MCF 10A (cell line): ENCODE results near the gene GSTT2. TPM values are rescaled to one million over a fixed set of nuclear protein-coding genes. Genes with fewer than 3 reads are reported as not detected.
"Not testable (repeated sequence)": the region's sequence is repeated elsewhere in the genome, so short reads cannot be mapped to it uniquely, and the experiment has no call there.

Experiments
- BruUV-seq: library from RNA; stranded (reverse); fragments of 400-500 nt; replicated peaks from 2 replicates; lab custom pipeline; 2021; lab: Mats Ljungman, UMichigan
- CTCF ChIA-PET: fragments of 300-600 bp; sonication (Branson Sonifier 250); formaldehyde crosslinking; extraction: SDS; loops from one replicate; lab custom pipeline; 2021; ENCODE audit warnings: antibody characterized with exemption, inconsistent platforms; lab: Yijun Ruan, JAX
- POLR2A ChIA-PET: fragments of 300-600, 350-650 bp; sonication (Branson Sonifier 250); formaldehyde crosslinking; extraction: SDS; loops from one replicate; lab custom pipeline; 2020; ENCODE audit warnings: antibody characterized with exemption, inconsistent platforms; lab: Yijun Ruan, JAX
- DNase-seq: peaks from one replicate; pipeline ENCODE4 v3.0.0-alpha.2; 2018; ENCODE audit not compliant: unreplicated experiment
- H3K27ac Mint-ChIP-seq: one replicate; pipeline ENCODE4 v1.8.0; 2022; ENCODE audit warnings: mild to moderate bottlenecking, low read depth, mixed read lengths; ENCODE audit not compliant: unreplicated experiment
- H3K27me3 Mint-ChIP-seq: one replicate; pipeline ENCODE4 v1.8.0; 2022; ENCODE audit warnings: mixed read lengths; ENCODE audit not compliant: insufficient read depth, unreplicated experiment
- H3K36me3 Mint-ChIP-seq: one replicate; pipeline ENCODE4 v1.8.0; 2022; ENCODE audit warnings: mild to moderate bottlenecking, moderate library complexity, mixed read lengths; ENCODE audit not compliant: insufficient read depth, unreplicated experiment
- H3K4me1 Mint-ChIP-seq: one replicate; pipeline ENCODE4 v1.8.0; 2022; ENCODE audit warnings: mixed read lengths; ENCODE audit not compliant: insufficient read depth, unreplicated experiment
- H3K4me3 Mint-ChIP-seq: one replicate; pipeline ENCODE4 v1.8.0; 2022; ENCODE audit warnings: mild to moderate bottlenecking, moderate library complexity, mixed read lengths; ENCODE audit not compliant: unreplicated experiment
- H3K9me3 Mint-ChIP-seq: one replicate; pipeline ENCODE4 v1.8.0; 2022; ENCODE audit warnings: mixed read lengths; ENCODE audit not compliant: unreplicated experiment
- intact Hi-C: fragments of 100-400 bp; cut with micrococcal nuclease; formaldehyde crosslinking; loops from 2 replicates; pipeline ENCODE4 v1.14.1; 2022
- total RNA-seq: library from RNA; stranded (reverse); gene quantifications from 2 replicates; pipeline ENCODE4 v1.2.3, GENCODE V29; 2022
- TF ChIP-seq, protein P1 (sequence below): fragments of 200-600 bp; IDR thresholded peaks from one replicate; pipeline ENCODE4 v1.8.0; 2022; ENCODE audit warnings: antibody characterized with exemption, mild to moderate bottlenecking; ENCODE audit not compliant: unreplicated experiment

The GSTT2 gene
- total RNA-seq, 1 experiment from 2014 or later = not detected

DNA sequence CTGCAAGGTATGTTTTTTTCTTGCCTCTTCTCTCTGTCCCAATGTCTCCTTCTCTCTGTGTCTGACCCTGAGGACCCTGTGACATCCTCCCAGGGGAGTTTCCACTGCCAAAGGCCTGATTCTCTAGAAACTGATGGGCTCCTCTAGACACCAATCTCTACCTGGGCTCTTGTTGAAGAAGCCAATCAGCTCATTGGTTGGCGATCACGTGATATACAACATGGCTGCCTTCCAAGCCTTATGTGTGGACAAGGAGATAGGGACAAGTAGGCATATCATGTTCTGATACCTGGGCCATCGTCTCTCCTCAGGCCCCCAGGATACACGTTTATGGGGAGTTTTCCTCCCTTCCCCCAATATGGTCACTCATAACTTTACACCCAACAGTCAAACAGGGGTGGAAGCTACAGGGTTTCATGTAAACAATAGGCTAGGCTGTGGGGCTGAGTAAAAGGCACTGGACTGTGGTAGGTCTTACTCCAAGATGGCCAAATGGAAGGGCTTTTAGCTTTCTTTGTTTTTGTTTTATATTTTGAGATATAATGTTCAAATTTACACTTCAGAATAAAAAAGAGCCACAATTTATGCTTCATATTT, 13.7 kb downstream of the GSTT2 start:
- CTCF ChIA-PET = interaction anchor here (0.7 kb wide), 1 partner anchor 84 kb away, joined by 3 read pairs; no protein-coding TSS in a partner anchor
- DNase-seq = not testable (repeated sequence)

DNA sequence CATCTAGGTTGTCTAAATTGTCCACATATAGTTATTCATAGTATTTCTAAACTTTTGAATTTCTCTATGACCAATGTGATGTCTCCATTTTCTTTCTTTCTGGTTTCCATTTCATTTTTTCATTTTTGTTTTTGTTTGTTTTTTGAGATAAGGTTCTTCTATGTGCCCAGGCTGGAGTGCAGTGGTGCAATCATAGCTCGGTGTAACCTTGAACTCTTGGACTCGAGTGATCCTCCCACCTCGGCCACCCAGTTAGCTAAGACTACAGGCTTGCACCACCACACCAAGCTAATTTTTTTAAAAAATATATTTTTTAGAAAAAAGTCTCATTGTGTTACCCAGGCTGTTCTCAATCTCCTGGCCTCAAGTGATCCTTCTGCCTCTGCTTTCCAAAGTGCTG, 17.2 kb downstream of the GSTT2 start:
- no TSS peak for BruUV-seq
- ChIA-PET POLR2A (interaction anchor here (2.7 kb wide), 1 partner anchor 13 kb away, joined by 7 read pairs; the partner anchor contains the start of gene CABIN1), CTCF (no interaction called here)
- H3K36me3 Mint-ChIP-seq = no peaks in the 10 kb centered on the region
- TF ChIP-seq, protein P1, sequence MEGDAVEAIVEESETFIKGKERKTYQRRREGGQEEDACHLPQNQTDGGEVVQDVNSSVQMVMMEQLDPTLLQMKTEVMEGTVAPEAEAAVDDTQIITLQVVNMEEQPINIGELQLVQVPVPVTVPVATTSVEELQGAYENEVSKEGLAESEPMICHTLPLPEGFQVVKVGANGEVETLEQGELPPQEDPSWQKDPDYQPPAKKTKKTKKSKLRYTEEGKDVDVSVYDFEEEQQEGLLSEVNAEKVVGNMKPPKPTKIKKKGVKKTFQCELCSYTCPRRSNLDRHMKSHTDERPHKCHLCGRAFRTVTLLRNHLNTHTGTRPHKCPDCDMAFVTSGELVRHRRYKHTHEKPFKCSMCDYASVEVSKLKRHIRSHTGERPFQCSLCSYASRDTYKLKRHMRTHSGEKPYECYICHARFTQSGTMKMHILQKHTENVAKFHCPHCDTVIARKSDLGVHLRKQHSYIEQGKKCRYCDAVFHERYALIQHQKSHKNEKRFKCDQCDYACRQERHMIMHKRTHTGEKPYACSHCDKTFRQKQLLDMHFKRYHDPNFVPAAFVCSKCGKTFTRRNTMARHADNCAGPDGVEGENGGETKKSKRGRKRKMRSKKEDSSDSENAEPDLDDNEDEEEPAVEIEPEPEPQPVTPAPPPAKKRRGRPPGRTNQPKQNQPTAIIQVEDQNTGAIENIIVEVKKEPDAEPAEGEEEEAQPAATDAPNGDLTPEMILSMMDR = no peak
- no peak for DNase-seq
- no peaks in the 10 kb centered on the region for H3K4me1 Mint-ChIP-seq
- intact Hi-C loops = no loop called here
- H3K27ac Mint-ChIP-seq = no peak overlapping the region
- no peaks in the 10 kb centered on the region for H3K9me3 Mint-ChIP-seq
- no peaks in the 10 kb centered on the region for H3K27me3 Mint-ChIP-seq
- no peak overlapping the region for H3K4me3 Mint-ChIP-seq

More for the DNA sequence above, 13.7 kb downstream of the GSTT2 start:
- H3K4me1 Mint-ChIP-seq, H3K9me3 Mint-ChIP-seq, BruUV-seq, H3K27ac Mint-ChIP-seq, H3K36me3 Mint-ChIP-seq, H3K4me3 Mint-ChIP-seq, H3K27me3 Mint-ChIP-seq, intact Hi-C loops: not testable (repeated sequence)
- POLR2A ChIA-PET = interaction anchor here (1.2 kb wide), 1 partner anchor 10 kb away, joined by 3 read pairs; no protein-coding TSS in a partner anchor

DNA sequence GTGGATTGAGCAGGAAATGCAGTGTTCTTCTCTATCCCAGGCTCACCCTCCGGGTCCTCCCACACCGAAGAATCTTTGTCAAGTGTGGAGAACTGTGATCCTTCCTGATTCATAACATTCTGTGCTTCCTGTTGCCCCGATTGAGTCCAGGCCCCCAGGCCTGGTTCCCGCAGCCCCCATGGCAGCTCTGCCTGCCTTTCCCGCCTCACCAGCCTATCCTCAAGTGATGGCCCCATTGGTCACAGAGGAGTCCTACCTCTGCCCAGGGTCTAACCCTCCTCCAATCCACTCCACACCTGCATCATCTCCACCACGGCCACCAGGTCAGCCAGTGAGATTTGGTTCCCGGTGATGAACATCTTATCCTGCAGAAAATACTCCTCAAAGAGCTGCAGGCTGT, 19.8 kb downstream of the GSTT2 start:
- H3K36me3 Mint-ChIP-seq, BruUV-seq, DNase-seq, H3K27ac Mint-ChIP-seq, H3K4me1 Mint-ChIP-seq, CTCF ChIA-PET, H3K9me3 Mint-ChIP-seq, H3K27me3 Mint-ChIP-seq, intact Hi-C loops, H3K4me3 Mint-ChIP-seq, POLR2A ChIA-PET: not testable (repeated sequence)

DNA sequence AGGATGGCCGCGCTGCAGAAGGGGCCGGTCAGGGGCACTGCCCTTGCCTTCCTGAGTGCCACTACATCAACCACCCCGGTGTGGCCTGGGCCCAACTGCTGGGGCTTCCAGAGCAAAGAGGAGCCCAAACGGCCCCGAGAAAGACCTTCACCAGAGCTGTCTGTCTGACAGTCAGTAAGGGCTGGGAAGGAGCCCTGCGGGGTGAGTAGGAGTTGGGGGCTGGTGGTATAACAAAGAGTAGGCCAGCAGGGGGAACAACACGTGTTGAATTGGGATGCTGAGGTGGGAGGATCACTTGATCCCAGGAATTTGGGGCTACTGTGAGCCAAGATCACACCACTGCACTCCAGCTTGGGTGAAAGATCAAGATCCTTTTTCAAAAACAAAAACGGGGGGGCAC, 21.4 kb downstream of the GSTT2 start:
- Mint-ChIP-seq H3K4me1 (no peaks in the 10 kb centered on the region), H3K27me3 (no peaks in the 10 kb centered on the region), H3K36me3 (no peaks in the 10 kb centered on the region), H3K9me3 (no peaks in the 10 kb centered on the region), H3K27ac (no peak overlapping the region), H3K4me3 (no peak overlapping the region)
- CTCF ChIA-PET = no interaction called here
- no peak for DNase-seq
- intact Hi-C loops = no loop called here
- no TSS peak for BruUV-seq
- POLR2A ChIA-PET = no interaction called here
- TF ChIP-seq, protein P1 = no peak

DNA sequence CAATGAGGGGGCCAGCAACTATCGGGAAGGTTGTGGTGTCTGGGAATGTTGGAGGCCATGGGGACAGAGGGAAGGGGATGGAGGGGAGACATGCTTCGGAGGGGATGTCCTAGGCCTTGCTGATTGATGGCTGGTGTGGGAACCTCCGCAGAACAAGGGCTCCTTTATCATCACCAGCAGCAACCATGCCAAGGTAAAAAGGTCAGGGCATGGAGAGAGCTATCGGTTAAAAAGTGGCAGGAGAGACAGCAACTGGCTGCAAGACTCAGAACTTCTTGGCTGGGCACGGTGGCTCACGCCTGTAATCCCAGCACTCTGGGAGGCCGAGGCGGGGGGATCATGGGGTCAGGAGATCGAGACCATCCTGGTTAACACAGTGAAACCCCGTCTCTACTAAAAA, 22.3 kb downstream of the GSTT2 start:
- Mint-ChIP-seq H3K27ac (no peak overlapping the region), H3K4me3 (no peak overlapping the region), H3K27me3 (no peaks in the 10 kb centered on the region), H3K9me3 (no peaks in the 10 kb centered on the region), H3K4me1 (no peaks in the 10 kb centered on the region), H3K36me3 (no peaks in the 10 kb centered on the region)
- intact Hi-C loops = no loop called here
- TF ChIP-seq, protein P1 = no peak
- BruUV-seq = no TSS peak
- CTCF ChIA-PET = no interaction called here
- DNase-seq = no peak
- POLR2A ChIA-PET = no interaction called here
